Endothelial cell of umbilical vein (primary cell): ENCODE measurements around the gene SELE. TPM values are rescaled to one million over a fixed set of nuclear protein-coding genes. Genes with fewer than 3 reads are reported as not detected.
A peak's percentile ranks its signal among the peaks of the same experiment; 100 is the strongest.

Experiments
- BruUV-seq: library from RNA; stranded (reverse); fragments of 400-500 nt; replicated peaks from 2 replicates; lab custom pipeline; 2021; lab: Mats Ljungman, UMichigan
- CTCF ChIA-PET: fragments of 300-600, 350-600 bp; sonication (Branson Sonifier 250); formaldehyde crosslinking; loops from one replicate; lab custom pipeline; 2021; ENCODE audit warnings: antibody characterized with exemption, inconsistent platforms; lab: Charles Lee
- POLR2A ChIA-PET: fragments of 300-600, 350-600 bp; sonication (Branson Sonifier 250); formaldehyde crosslinking; loops from one replicate; lab custom pipeline; 2021; ENCODE audit warnings: antibody characterized with exemption, inconsistent platforms; lab: Charles Lee
- DNase-seq: peaks from one replicate; pipeline ENCODE4 v3.0.0-alpha.2; 2011; ENCODE audit warnings: low read depth, low spot score
- FAIRE-seq: peaks from 2 replicates; lab custom pipeline; 2011; peaks lifted over from hg19 to GRCh38; lab: Jason Lieb, UNC
- H2AFZ ChIP-seq: 2 replicates; pipeline ENCODE4 v1.6.0; 2012; ENCODE audit warnings: low read depth, low read length, control low read depth, inconsistent platforms
- H3K27ac ChIP-seq: 2 replicates; pipeline ENCODE4 v1.5.1; 2011; ENCODE audit warnings: low read depth, mild to moderate bottlenecking, control low read depth, low read length, moderate library complexity; ENCODE audit not compliant: insufficient read depth
- H3K27me3 ChIP-seq, 2 experiments: 2 replicates each; pipeline versions ENCODE4 v1.6.0 to v1.6.1; 2011; ENCODE audit warnings: low read length in 2 of 2, mixed read lengths in 1 of 2; ENCODE audit not compliant: control insufficient read depth in 2 of 2, insufficient read depth in 2 of 2
- H3K36me3 ChIP-seq, 2 experiments: 2 replicates in 1 of 2; 3 replicates in 1 of 2; pipeline ENCODE4 v1.5.1; 2011; ENCODE audit warnings: low read length in 2 of 2, mild to moderate bottlenecking in 1 of 2, moderate library complexity in 1 of 2; ENCODE audit not compliant: control insufficient read depth in 2 of 2, insufficient read depth in 2 of 2; ENCODE audit errors: extremely low read depth in 1 of 2
- H3K4me1 ChIP-seq: 3 replicates; pipeline ENCODE4 v1.5.1; 2011; ENCODE audit warnings: mild to moderate bottlenecking, low read length; ENCODE audit not compliant: control insufficient read depth, insufficient read depth; ENCODE audit errors: extremely low read depth
- H3K4me2 ChIP-seq: 2 replicates; pipeline ENCODE4 v1.6.1; 2011; ENCODE audit warnings: low read length, control low read depth, mixed read lengths; ENCODE audit not compliant: insufficient read depth
- H3K4me3 ChIP-seq, 3 experiments: fragments of 200-600 bp in 1 of 3; sonication (generic), shearing (Covaris generic) in 1 of 3; replicated peaks in 1 of 3; 2 replicates each; pipeline ENCODE4 v1.5.1; 2011 to 2016; ENCODE audit warnings: control low read depth in 3 of 3, low read length in 3 of 3, mild to moderate bottlenecking in 2 of 3, inconsistent platforms in 1 of 3, low read depth in 1 of 3, moderate library complexity in 1 of 3; ENCODE audit not compliant: insufficient read depth in 1 of 3
- H3K79me2 ChIP-seq: 2 replicates; pipeline ENCODE4 v1.6.0; 2012; ENCODE audit warnings: low read length, inconsistent platforms; ENCODE audit not compliant: control insufficient read depth, insufficient read depth
- H3K9ac ChIP-seq: replicated peaks from 2 replicates; pipeline ENCODE3; 2011; ENCODE audit warnings: low read length, control low read depth; ENCODE audit not compliant: insufficient read depth; ENCODE audit errors: extremely low read depth
- H3K9me1 ChIP-seq: replicated peaks from 3 replicates; pipeline ENCODE4 v1.6.0; 2011; ENCODE audit warnings: mild to moderate bottlenecking, low read length; ENCODE audit not compliant: control insufficient read depth, insufficient read depth; ENCODE audit errors: extremely low read depth
- H3K9me3 ChIP-seq: replicated peaks from 2 replicates; pipeline ENCODE4 v1.5.1; 2012; ENCODE audit warnings: low read length, inconsistent platforms; ENCODE audit not compliant: control insufficient read depth, insufficient read depth
- H4K20me1 ChIP-seq: replicated peaks from 2 replicates; pipeline ENCODE3; 2011; ENCODE audit warnings: mild to moderate bottlenecking, low read length; ENCODE audit not compliant: control insufficient read depth, insufficient read depth; ENCODE audit errors: extremely low read depth
- EZH2 ChIP-seq: IDR thresholded peaks from 2 replicates; pipeline ENCODE4 v1.6.1; 2012; ENCODE audit warnings: borderline replicate concordance, low read depth, mild to moderate bottlenecking, moderate library complexity, low read length, inconsistent platforms; ENCODE audit not compliant: severe bottlenecking
- FOS ChIP-seq: IDR thresholded peaks from 2 replicates; pipeline ENCODE4 v1.6.1; 2011; ENCODE audit warnings: mild to moderate bottlenecking, low read length, moderate library complexity, borderline replicate concordance; ENCODE audit not compliant: insufficient read depth
- GATA2 ChIP-seq: IDR thresholded peaks from 2 replicates; pipeline ENCODE4 v1.7.0; 2011; ENCODE audit warnings: low read depth, mild to moderate bottlenecking, moderate library complexity, mixed read lengths, low read length; ENCODE audit not compliant: insufficient read length, insufficient read depth
- JUN ChIP-seq: IDR thresholded peaks from 2 replicates; pipeline ENCODE4 v1.6.1; 2011; ENCODE audit warnings: borderline replicate concordance, low read depth; ENCODE audit not compliant: insufficient read length, insufficient read depth
- MAX ChIP-seq: IDR thresholded peaks from 2 replicates; pipeline ENCODE4 v1.6.1; 2011; ENCODE audit not compliant: insufficient read depth, insufficient read length
- MYC ChIP-seq: IDR thresholded peaks from one replicate; pipeline ENCODE4 v1.6.1; 2011; ENCODE audit warnings: mild to moderate bottlenecking, low read depth, low read length
- POLR2A ChIP-seq: IDR thresholded peaks from 2 replicates; pipeline ENCODE4 v1.6.1; 2012; ENCODE audit warnings: low read depth, mild to moderate bottlenecking, control low read depth, low read length
- POLR2AphosphoS5 ChIP-seq: IDR thresholded peaks from 2 replicates; pipeline ENCODE4 v1.6.1; 2012; ENCODE audit warnings: low read depth, mild to moderate bottlenecking, control low read depth, low read length, moderate library complexity; ENCODE audit not compliant: insufficient read depth
- dilution Hi-C: fragments of 300-500 bp; cut with MboI; formaldehyde crosslinking; loops from one replicate; pipeline ENCODE4 v1.15.0; 2019; ENCODE audit warnings: low sequenced_read_pairs; ENCODE audit not compliant: extremely low pct_ligation_motif_present
- intact Hi-C: fragments of 100-400 bp; cut with micrococcal nuclease; formaldehyde crosslinking; loops from one replicate; pipeline ENCODE4 v1.10.0; 2022
- polyA plus RNA-seq, 4 experiments: library from polyadenylated mRNA; depleted of rRNA in 3 of 4; stranded (reverse) in 3 of 4; unstranded in 1 of 4; fragments of >200 nt; gene quantifications; 2 replicates each; pipeline versions ENCODE4 v1.2.1 to v1.2.3, GENCODE V29; 2011 to 2012; ENCODE audit warnings: missing spikeins in 1 of 4
- total RNA-seq: library from RNA; stranded (reverse); gene quantifications from 2 replicates; pipeline ENCODE4 v1.2.3, GENCODE V29; 2021

SELE gene
- total and polyA plus RNA-seq, 2 donors (not counting 3 experiments of a cell fraction or from before 2014, with no cell fraction given) = 1.5 to 4.7 TPM

- intact Hi-C loops = loop anchor here (1.0 to 2.0 kb wide), 2 partner anchors 15 to 39 kb away; a partner anchor contains a TSS
- dilution Hi-C loops = no loop called here
- no peaks in the 10 kb centered on the region for H3K9me3 ChIP-seq
- H4K20me1 ChIP-seq = no peaks in the 10 kb centered on the region
- H3K27ac ChIP-seq = peak overlapping the region; percentile 81
- TF ChIP-seq JUN (no peak), POLR2A (no peak), POLR2AphosphoS5 (peak; percentile 28), FOS (peak; percentile 37), MYC (no peak), GATA2 (peak; percentile 28), EZH2 (no peak), MAX (no peak)
- H3K27me3 ChIP-seq = peaks cover under 1 to 5% of the 10 kb centered on the region in 2 experiments
- H3K4me2 ChIP-seq = peak overlapping the region; percentile 7
- peak overlapping the region; percentile 4 for H3K9ac ChIP-seq
- no peaks in the 10 kb centered on the region for H3K36me3 ChIP-seq
- CTCF ChIA-PET = interaction anchor here (1.1 to 1.2 kb wide), 3 partner anchors 30 to 431 kb away, joined by 3 to 5 read pairs (median 3); no protein-coding TSS in a partner anchor
- no peaks in the 10 kb centered on the region for H3K79me2 ChIP-seq
- BruUV-seq = no TSS peak
- no peaks in the 10 kb centered on the region for H3K9me1 ChIP-seq
- DNase-seq (peak; percentile 94), FAIRE-seq (peak; percentile 83)
- POLR2A ChIA-PET = no interaction called here
- H3K4me1 ChIP-seq = peaks cover 35% of the 10 kb centered on the region
- H3K4me3 ChIP-seq = no peak overlapping the region
- peak overlapping the region; percentile 2 for H2AFZ ChIP-seq
Observed at GRCh38 chr1:169779970-169780369, 46.1 kb upstream of the SELE start.

- H3K27ac ChIP-seq = peak overlapping the region; percentile 81
- no peak overlapping the region for H2AFZ ChIP-seq
- H3K36me3 ChIP-seq = no peaks in the 10 kb centered on the region
- H3K9me3 ChIP-seq = no peaks in the 10 kb centered on the region
- H3K4me3 ChIP-seq = no peak overlapping the region
- no peaks in the 10 kb centered on the region for H3K79me2 ChIP-seq
- dilution Hi-C loops = no loop called here
- DNase-seq = peak; percentile 78
- no peaks in the 10 kb centered on the region for H3K9me1 ChIP-seq
- no TSS peak for BruUV-seq
- ChIA-PET CTCF (interaction anchor here (1.2 kb wide), 1 partner anchor 177 kb away, joined by 3 read pairs; no protein-coding TSS in a partner anchor), POLR2A (no interaction called here)
- H3K27me3 ChIP-seq = no peaks in the 10 kb centered on the region
- intact Hi-C loops = no loop called here
- peak overlapping the region; percentile 48 for H3K4me2 ChIP-seq
- no peak for FAIRE-seq
- H3K4me1 ChIP-seq = peaks cover 35% of the 10 kb centered on the region
- H4K20me1 ChIP-seq = no peaks in the 10 kb centered on the region
- TF ChIP-seq MYC = no peak
- TF ChIP-seq GATA2 = peak; percentile 42
- no peak overlapping the region for H3K9ac ChIP-seq
Observed at GRCh38 chr1:169779150-169779549, 45.3 kb upstream of the SELE start.
